Anterior cingulate cortex (tissue), 58 donors: Measurements from ENCODE around the gene HNRNPM.
"Not testable (repeated sequence)": the region's sequence is repeated elsewhere in the genome, so short reads cannot be mapped to it uniquely, and the experiment has no call there.

Experiments
- DNase-seq, 58 donors: peaks; one replicate each; lab custom pipeline; 2025; lab: John Stamatoyannopoulos, UW

Gene HNRNPM, protein sequence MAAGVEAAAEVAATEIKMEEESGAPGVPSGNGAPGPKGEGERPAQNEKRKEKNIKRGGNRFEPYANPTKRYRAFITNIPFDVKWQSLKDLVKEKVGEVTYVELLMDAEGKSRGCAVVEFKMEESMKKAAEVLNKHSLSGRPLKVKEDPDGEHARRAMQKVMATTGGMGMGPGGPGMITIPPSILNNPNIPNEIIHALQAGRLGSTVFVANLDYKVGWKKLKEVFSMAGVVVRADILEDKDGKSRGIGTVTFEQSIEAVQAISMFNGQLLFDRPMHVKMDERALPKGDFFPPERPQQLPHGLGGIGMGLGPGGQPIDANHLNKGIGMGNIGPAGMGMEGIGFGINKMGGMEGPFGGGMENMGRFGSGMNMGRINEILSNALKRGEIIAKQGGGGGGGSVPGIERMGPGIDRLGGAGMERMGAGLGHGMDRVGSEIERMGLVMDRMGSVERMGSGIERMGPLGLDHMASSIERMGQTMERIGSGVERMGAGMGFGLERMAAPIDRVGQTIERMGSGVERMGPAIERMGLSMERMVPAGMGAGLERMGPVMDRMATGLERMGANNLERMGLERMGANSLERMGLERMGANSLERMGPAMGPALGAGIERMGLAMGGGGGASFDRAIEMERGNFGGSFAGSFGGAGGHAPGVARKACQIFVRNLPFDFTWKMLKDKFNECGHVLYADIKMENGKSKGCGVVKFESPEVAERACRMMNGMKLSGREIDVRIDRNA

DNA sequence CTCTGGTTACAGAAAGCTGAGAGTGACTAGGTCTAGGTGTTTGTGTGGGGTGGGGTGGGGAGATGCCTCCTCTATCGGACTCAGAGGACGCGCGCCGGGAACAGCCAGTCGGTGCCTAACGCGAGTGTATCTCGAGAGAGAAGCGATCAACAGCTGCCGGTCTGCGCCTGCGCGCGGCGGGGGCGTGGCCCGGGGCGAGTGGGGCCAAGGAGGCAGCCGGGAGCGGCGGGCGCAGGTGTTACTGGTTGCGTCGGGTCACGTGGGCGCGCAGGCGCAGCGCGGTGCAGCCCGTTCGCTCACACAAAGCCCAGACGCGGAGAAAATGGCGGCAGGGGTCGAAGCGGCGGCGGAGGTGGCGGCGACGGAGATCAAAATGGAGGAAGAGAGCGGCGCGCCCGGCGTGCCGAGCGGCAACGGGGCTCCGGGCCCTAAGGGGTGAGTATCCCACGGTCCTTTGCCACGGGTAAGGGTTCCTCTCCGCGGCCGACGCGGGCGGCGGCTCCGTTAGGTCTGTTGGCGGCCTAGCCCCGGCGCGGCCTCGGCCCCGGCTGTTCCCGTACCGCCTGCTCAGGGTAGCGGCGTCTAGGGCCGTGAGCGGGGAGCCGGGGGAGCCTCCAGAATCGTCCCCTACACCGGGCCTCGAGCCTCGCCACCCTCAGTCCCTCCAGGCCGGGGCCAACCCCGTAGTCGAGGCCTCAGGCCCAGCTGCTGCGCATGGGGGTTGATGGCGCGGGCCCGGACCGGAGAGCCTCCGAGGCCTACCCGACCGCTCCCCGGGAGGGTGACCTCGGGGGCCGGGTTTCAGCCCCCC lies at the start of gene HNRNPM:
TSS of gene HNRNPM (plus strand) at position 299 of the 811 bp plus-strand sequence. CDS start at position 323, 24 bp downstream.
- DNase-seq: peak; percentile 87 to 100 (median 98)

DNA sequence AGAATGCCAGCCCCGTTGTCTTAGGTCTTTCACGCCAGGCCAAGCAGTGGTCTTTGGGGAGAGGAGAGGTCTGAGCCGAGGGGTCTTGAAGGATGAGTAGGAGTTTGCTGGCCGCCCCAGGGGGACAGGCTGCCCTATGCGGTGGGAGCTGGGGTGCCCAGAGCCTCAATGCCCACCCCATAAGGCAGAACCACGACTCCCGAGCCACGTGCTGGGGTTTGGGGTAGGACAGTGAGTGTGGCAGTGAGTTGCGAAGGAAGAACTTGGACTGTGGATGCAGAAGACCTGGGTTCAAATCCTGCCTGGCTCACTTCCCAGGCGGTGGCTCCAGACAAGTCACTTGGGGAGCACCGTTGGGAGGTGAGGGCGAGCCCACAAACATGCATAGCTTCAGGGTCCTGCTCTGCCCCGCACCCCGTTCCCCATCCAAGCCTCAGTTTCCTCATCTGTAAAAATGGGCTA lies 49.1 kb upstream of the HNRNPM start:
- no peak for DNase-seq

DNA sequence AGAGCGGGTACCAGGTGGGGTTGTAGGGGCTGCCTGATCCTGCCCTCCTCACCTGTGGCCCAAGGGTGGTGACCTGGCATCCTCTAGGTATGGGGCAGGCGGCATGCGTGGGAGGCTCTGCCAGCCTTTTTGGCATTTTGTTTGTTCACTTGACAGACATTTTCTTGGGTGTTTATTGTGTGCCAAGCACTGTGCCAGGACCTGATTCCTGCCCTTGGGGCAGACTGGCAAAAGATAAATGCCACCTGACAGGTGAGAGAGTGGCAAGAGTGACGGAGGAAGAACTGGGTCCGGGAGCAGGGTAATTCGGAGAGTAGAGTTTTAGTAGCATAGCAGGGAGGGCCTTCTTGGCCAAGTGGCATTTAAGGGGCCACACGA lies 48.6 kb upstream of the HNRNPM start:
- DNase-seq: no peak

DNA sequence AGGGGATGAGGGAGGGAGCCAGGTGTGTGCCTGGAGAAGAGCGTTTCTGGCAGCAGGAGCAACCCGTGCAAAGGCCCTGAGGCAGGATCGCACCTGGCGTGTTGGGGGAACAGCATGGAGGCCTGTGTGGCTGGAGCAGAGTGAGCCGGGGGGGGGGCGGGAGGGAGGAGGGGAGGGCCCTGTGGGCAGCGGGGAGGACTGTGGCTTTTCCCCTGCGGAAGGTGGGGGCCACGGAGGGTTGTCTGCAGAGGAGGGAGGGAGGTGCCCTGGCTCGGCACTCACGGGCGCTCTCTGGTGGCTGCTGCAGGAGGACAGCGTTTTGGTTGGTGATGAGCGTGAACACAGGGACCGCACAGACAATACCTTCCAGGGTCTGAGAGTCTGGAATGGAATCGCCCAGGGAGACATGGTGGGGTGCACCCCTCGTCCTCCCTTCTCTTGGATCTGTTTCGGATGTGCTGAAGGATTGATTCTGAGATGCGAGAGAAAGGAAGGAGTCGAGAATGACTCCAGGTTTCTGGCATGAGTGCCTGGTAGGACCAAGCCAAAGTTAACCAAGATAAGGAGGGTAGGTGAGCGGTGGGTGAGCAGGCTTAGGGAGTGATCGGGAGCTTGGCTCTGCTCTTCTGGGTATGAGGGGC lies 48.1 kb upstream of the HNRNPM start:
- peak in 49 of 58 donors; percentile 10 to 81 (median 45) for DNase-seq

DNA sequence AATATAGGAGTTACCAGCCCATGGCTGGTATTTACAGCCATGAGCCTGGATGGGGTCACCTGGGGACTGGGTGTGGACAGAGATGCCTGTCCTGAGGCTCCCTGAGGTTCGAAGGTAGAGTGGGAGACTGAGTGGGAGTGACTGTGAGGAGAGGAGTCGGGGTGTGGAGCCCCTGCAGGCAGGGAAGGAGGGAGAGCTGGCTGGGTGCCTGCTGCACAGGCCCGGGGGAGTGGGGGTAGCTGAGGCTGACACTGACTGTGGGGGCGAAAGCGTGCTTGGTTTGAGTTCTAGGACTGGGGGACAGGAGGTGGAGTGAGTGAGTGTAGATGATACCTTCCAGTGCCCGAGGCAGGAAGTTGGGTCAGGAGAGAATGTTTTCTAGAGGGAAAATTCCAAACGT lies 47.5 kb upstream of the HNRNPM start:
- DNase-seq: peak in 1 of 58 donors; percentile 11

DNA sequence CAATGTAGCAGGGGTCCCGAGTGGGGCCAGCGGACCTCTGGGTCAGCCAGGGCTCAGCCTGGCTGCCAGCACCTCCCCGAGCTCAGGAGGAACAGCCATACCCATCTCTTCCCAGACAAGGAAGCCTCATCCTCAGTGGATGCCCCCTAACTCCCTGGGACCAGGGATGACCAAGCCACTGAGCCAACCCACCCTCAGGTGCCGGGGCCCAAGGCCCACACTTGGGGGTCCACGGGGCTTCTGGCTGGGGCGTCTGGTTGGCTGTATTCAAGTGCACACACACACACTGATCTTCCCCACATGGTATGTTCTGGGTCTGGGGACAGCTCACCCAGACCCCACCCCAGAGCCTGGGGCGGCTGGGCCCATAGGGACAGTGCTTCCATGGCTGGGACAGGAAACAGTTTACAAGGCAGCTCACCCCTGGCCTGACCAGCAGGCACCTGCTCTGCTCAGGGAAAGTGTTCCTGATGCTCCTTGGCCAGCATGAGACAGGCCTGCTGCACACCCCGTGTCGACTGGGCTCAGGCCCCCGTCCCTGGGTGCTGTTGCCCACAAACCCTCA lies 46.9 kb upstream of the HNRNPM start:
- no peak for DNase-seq

DNA sequence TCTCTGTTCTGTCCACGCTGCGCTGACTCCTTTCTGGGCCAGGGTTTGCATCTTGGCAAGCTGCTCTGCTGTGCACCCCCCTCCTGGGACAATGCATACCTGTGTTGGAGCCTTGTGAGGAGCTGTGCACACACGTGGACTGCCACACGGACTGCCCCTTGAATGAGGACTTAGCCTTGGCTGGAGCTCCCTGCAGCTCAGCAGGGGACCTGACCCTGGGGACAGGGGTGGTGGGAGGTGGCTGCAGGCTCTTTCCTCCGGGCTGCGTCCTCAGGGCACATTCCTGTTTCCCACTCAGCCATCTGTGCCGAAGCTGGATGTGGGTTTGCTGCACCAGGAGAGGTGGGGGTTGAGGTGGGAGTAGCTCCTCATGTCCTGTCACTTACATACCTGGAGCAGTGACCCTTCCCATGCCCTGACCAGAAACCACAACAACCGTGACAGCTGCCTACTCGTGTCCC lies 46.4 kb upstream of the HNRNPM start:
- peak in 5 of 58 donors; percentile 10 to 23 (median 11) for DNase-seq

DNA sequence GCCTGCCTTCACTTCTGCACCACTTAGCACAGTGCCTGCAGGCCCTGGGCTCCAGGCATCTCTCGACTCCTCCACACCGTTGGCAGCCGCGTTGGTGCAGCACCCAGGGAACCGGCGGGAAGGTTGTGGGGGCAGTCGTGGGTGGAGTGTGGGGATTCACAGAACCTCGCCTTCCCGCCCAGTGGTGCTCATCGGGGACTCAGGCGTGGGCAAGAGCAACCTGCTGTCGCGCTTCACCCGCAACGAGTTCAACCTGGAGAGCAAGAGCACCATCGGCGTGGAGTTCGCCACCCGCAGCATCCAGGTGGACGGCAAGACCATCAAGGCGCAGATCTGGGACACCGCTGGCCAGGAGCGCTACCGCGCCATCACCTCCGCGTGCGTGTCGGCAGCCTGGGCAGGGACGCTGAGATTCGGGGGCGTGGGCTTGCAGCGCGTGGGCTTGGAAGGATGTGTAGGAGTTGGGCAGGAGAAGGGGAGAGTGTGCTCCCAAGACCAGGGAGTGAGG lies 45.0 kb upstream of the HNRNPM start:
- no peak for DNase-seq

DNA sequence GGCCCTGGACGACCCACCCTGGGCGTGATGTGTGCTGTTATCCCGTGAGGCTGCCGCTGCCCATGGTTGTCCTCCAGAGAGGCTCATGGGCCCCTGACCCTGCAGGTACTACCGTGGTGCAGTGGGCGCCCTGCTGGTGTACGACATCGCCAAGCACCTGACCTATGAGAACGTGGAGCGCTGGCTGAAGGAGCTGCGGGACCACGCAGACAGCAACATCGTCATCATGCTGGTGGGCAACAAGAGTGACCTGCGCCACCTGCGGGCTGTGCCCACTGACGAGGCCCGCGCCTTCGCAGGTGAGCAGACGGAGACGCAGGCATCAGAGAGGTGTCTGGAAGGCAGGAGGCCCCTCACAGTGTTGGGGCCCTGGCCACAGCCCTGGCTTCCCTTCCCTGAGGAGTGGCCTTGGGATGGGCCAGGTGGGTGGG lies 42.8 kb upstream of the HNRNPM start:
- DNase-seq: no peak

DNA sequence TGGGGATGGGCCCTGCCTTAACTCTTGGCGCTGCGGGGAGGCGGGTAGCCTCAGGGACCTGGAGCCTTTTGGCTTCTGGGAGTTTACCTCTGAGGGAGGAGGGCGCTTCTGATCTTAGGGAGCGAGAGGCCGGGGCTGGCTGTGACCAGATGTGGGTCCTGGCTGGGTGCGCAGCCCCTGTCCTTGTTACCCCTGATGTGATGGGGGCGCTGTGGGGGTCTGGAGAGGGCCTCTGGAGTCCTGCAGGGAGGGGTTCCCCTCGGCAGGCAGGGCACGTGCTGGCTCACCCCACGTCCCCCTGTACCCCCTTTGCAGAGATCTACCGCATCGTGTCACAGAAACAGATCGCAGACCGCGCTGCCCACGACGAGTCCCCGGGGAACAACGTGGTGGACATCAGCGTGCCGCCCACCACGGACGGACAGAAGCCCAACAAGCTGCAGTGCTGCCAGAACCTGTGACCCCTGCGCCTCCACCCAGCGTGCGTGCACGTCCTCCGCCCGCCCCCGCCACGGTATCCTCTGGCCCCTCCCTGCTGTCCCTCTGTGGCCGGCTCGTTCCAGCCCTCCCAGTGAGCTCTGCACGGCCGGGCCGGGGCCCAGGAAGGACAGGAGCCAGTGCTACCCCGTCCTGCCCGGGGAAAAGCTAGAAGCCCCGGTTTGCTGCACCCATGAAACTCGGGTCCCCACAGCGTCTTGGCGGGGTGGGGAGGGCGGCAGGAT lies 41.5 kb upstream of the HNRNPM start:
- DNase-seq: no peak

DNA sequence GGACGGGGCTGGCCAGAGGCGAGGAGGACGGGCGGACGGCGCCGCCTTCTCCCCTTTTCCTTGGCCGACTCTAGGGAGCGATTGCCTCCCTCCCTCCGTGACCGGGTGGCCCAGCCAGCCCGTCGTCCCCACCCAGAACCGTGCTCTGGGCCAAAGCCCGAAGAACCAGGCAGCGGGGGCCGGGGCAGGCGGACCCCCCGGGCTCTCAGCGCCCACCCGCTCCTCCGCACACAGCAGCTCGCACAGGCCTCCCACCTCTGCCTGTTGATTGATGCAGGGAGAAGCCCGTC lies 41.0 kb upstream of the HNRNPM start:
- DNase-seq: no peak

DNA sequence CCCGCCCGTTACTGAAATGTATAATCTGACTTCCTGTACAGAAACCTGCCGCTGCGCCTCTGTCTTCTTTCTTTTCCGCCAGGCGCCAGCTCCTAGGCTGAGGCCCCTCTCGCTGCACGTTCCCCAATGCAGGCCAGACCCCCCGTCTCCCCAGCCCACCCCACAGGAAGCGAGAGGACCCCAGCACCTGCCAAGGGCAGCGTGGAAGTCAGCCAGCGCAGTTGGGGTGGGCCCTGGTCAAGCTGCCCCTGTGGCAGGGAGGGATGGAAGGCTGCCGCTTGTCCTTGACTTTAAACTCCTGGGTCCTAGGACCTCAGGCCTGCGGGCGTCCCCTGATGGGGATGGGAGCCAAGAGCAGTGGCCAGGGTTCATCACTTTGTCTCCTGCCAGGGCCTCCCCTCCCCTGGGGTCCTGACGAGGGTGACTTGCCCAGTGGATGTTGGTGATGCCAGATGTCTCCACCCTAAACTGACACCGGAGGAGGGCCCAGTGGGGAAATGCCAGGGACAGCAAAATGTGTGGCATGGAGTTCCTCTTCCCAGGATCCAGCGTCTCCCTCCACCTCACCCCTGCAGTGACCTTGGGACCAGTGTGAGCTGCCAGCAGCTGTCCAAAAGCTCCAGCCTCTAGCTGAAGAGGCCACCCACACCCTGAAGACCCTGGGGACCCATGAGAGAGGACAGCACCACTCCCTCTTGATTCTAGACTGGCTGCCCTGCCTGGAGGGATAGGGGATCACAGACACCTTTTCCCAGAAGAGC lies 40.2 kb upstream of the HNRNPM start:
- no peak for DNase-seq

DNA sequence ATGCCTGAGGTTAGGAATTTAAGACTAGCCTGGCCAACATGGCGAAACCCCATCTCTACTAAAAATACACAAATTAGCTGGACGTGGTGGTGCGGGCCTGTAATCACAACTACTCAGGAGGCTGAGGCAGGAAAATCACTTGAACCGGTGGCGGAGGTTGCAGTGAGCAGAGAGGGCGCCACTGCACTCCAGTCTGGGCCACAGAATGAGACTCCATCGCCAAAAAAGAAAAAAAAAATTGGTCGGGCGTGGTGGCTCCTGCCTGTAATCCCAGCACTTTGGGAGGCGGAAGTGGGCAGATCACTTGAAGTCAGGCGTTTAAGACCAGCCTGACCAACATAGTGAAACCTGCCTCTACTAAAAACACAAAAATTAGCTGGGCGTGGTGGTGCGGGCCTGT lies 34.1 kb upstream of the HNRNPM start:
- DNase-seq: not testable (repeated sequence)

DNA sequence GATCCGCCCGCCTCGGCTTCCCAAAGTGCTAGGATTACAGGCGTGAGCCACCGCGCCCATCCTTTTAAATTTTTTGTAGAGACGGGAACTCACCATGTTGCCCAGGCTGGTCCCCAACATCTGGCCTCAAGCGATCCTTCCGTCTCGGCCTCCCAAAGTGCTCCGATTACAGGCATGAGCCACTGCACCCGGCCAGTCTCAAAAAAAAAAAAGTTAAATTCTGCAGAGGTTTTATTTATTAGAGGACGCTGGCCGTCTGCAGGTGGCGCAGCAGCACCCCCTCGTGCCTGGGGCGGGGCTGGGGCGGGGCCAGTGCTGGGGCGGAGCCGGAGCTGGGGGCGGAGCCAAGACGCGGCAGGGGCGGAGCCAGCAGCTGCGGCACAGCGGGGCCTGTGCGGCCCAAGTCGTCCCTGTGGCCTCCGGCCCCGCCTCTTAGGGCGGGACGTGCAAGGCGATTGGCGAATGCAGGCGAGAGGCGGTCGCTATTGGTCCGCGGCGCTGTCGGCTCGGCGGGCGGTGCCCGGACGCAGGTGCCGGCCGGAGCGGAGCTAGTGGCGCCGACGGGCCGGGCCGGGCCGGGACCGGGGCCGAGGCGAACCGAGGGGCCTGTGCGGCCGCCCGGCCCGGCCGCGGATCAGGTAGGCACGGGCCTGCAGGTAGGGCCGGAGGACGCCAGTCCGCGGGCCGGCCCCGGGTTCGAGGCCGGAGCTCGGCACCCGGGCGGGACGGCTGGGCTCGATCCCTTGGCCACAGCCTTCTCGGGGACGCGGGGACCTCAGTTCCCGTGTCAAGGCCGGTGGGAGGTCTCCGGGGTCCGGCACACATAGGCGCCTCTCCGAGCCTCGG lies 31.8 kb upstream of the HNRNPM start, which contains the start of gene MARCHF2:
TSS of gene MARCHF2 (plus strand) at position 523 of the 846 bp plus-strand sequence. CDS start 8,536 bp downstream, outside the sequence.
- peak; percentile 47 to 98 (median 94) for DNase-seq

DNA sequence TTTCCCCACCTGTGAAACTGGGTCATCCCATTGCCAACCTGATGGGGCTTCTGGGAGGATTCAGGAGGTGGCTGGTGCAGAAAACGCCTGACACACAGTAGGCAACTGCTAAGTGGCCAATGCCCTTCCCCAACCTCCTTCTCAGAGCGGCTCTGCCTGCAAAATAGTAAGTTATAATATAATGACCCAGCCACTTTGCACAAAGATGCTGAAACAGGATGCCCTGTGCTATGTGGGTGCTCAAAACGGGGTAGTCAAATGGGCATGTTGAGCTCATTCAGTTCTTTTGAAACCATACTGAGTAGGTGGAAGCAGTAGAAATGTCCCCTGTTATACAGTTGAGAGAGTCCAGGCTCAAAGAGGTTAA lies 31.2 kb upstream of the HNRNPM start:
- no peak for DNase-seq

DNA sequence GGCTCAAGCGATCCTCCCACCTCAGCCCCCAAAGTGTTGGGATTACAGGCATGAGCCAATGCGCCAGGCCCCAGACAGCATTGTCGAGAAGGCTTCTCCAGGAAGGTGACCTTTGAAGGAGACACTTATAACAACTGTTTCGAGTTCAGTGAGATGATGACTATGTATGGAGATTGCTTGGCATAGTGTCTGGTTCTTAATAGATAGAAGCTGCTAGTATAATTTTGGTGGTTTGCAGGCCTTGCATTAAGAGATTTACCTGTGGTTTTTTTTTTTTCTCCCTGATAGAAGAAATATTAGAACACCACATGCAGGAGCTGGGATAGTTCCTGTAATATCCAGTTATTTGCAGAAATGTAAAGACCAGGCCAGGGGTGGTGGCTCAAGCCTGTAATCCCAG lies 28.0 kb upstream of the HNRNPM start:
- DNase-seq: no peak
